Stimulated activated CD4-positive, alpha-beta T cell treated with anti-CD3 and anti-CD28 coated beads, TNF-alpha, amount 100 ng/mL, for 1 hour (primary cell): ENCODE results near the gene KRTAP5-3.
A peak's percentile ranks its signal among the peaks of the same experiment; 100 is the strongest.
"Not testable (repeated sequence)": the region's sequence is repeated elsewhere in the genome, so short reads cannot be mapped to it uniquely, and the experiment has no call there.

Experiments
- DNase-seq, 3 donors: peaks; one replicate each; pipeline ENCODE4 v3.0.0-alpha.2; 2020; ENCODE audit warnings: low read depth in 3 of 3, low spot score in 1 of 3

KRTAP5-3 gene

DNA sequence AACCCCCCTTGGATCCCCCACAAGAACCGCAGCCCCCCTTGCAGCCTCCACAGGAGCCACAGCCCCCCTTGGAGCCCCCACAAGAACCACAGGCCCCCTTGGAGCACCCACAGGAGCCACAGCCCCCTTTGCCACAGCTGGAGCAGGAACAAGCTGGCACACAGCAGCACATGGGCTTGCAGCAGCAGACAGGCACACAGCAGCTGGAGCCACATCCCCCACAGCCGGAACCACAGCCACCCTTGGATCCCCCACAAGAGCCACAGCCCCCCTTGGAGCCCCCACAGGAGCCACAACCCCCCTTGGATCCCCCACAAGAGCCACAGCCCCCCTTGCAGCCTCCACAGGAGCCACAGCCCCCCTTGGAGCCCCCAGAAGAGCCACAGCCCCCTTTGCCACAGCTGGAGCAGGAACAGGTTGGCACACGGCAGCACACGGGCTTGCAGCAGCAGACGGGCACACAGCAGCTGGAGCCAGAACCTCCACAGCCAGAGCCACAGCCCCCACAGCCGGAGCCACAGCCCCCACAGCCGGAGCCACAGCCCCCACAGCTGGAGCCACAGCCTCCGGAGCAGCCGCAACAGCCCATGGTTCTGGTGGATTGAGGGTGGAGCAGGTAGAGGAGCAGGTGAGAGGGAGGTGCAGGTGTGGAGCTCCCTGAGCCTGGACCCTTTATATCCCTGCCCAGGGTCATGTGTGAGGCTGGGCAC lies 23.4 kb downstream of the KRTAP5-3 start, which contains the start of gene KRTAP5-1:
KRTAP5-1 (minus strand) TSS at position 623 of the 710 bp plus-strand sequence; CDS start at position 589, 34 bp downstream.
- not testable (repeated sequence) for DNase-seq

- DNase-seq: not testable (repeated sequence)
Observed at GRCh38 chr11:1582909-1583308, 25.4 kb downstream of the KRTAP5-3 start.

DNA sequence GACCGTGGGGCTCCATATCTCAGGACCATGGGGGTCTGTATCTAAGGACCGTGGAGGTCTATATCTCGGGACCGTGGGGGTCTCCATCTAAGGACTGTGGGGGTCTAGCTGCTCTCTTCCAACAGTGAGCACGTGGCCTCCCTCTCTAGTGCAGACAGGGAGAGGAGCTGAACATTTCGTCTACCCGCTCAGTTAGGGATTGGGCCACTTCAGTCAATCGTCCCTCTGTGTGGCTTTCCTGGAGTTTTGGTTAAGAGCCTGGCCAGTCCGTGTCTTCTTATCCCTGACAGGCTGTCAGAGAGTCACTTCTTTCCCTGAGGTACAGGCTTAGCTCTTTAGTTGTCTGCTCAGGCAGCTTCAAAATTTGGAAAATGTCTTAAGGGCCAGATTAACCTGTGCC lies 26.3 kb downstream of the KRTAP5-3 start:
- no peak for DNase-seq

GRCh38 chr11:1576825-1577224 lies 31.4 kb downstream of the KRTAP5-3 start:
- DNase-seq: no peak

DNA sequence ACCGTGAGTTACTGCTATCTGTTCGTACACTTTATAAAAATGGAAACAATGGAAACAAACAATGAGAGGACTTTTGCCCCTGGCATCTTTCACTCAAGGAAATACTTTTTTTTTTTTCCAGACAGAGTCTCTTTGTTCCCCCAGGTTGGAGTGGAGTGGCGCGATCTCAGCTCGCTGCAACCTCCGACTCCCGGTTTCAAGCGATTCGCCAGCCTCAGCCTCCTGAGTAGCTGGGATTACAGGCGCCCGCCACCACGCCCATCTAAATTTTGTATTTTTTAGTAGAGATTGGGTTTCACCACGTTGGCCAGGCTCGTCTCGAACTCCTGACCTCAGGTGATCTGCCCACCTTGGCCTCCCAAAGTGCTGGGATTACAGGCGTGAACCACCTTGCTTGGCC lies 32.5 kb downstream of the KRTAP5-3 start:
- not testable (repeated sequence) for DNase-seq

GRCh38 chr11:1574933-1575242 lies 33.4 kb downstream of the KRTAP5-3 start:
- no peak for DNase-seq

DNA sequence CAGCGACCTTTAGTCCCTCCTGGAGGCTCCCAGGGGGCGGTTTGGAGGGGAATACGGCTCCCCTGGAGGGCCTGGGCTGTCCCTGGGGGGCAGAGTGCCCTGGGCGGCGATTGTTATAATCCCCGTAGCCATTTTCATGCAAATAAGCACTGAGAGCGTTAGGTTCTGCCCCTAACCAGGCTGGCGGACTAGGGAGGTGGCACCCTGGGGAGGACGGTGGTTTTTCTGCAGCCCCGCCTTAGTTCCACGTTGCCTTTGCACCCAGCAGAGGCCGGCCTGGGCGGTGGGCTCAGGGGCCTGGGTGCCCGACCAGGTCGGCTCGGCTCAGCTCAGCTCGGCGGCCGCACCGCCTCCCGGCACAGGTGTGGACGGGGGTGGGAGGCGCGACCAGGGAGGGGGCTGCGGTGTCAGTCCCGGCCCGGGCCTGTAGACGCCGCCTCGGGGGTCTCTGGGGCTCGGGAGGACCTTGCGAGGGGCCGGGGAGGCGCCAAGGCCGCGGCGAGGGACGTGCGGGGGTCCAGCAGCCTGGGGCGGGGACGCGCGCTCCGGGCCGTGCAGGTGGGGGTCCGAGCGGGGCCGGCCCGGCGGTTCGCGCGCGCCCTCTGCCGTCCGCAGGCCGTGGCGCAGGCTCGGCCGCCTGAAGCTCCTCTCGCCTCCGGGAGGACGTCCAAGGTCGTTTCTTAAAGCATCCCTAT lies 33.9 kb downstream of the KRTAP5-3 start:
- peak in 1 of 3 donors; percentile 57 for DNase-seq

DNA sequence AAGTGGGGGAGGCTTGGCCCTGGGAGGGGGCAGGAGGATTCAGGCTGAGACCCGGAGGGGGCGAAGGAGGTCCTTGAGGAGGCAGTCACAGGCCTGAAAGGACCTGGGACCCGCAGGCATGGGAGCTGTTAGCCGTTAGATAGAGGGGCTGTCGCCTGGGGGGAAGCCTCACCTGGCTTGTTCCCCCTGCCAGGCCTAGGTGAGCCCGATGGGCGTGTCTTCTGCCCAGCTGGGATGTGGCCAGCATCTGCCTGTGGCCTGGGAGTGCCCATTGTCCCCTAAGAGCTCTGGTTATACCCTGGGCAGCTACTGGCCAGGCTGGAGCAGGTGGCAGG lies 34.4 kb downstream of the KRTAP5-3 start:
- DNase-seq: no peak

DNA sequence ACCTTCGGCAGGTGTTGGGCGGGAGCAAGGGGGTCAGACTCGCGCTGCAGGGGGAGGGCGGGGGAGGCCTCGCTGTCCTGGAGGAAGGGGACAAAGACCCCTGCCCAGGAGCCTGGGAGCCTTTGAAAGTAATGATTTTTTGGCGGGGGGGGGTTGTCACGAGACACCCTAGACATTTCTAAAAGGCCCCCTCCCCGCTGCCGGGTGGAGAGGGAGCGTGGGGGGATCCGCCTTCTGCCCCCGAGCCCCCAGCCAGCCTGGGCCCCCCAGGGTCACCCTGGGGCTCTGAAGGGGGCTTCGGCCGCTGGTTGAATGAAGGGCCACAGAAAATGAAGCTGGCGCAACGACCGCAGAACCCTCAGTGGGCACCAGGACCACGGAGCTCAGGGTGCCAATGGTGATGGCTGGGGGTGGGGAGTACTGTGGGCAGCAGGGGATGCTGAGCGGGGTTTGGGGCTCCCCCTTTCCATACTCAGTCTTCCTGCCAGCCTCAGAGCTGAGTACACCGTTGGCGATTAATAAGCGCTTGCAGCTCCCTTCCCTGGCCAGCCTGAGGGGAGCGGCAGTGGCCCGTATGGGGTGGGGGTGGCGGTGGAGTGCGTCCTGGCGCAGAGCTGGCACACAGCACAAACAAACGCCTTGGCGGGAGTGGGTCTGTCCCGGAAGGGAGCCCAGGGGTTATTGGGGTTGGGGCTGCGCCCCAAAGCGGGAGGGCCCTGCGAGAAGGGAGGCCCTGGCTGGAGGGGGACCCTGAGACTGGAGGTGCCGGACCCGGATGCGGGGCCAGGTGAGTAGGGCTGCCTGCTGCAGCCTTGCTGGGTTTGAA lies 35.0 kb downstream of the KRTAP5-3 start:
- no peak for DNase-seq

DNA sequence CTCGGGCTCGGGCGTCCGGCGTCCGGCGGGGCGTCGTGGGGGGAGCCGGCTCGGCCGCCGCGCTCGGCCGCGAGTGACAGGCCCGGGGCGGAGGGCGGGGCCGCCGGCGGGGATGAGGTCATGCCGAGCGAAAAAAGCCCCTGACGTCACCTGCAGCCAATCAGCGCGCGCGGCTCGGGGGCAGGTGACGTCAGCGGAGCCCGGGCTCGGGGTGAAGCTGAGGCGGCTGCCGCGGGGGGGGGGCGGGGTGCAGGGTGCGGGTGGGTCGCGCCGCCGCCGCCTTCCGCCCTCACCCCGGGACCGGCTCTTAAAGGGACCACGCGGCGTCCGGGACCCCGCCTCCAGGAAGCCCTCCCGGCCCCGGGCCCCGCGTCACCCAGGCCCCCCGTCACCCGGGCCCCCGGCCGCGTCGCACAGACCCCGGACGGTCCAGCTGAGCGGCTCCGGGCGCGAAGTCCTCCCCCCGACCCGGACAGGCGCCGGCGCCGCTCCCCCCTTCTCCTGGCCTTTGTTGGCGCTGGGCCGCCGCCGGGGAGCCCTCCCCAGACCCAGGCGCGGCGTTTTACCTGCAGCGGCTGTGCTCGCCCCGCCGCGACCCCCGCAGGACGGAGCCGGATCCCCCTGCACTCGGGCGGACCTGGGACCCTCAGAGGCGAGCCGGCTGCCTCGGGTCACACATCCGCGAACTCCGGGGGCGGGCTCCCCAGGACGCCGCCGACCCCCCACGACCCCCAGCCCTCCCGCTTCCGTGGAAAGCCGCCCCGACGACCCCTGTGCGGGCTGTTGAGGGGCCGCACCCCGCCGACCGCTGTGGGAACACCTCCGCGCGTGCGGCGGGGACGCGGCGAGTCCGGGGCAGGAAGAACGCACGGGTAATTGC lies 35.8 kb downstream of the KRTAP5-3 start, which contains the start of gene DUSP8:
DUSP8 (minus strand) TSS at position 75 of the 880 bp plus-strand sequence. CDS start 6,445 bp downstream, outside the sequence.
- peak; percentile 86 to 94 (median 89) for DNase-seq

DNA sequence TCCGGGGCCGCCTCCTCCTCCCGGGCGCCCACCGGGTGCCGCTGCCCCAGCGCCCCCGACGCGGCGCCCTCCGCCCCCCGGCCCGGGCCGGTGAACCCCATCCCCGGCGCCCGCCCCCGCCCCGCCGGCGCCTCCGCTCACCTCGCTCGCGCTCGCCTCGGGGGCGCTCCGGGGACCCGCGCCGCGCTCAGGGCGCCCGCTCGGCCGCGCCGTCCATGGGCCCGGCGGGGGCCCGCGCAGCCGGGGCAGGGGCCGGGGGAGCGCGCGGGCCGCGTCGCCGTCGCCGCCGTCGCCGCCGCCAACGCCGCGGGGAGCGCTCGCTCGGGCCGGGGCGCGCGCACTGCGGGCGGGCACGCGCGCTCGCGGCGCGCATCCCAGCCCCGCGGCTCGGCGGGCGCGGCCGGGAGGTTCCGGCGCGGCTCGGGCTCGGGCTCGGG lies 36.5 kb downstream of the KRTAP5-3 start:
- no peak for DNase-seq

DNA sequence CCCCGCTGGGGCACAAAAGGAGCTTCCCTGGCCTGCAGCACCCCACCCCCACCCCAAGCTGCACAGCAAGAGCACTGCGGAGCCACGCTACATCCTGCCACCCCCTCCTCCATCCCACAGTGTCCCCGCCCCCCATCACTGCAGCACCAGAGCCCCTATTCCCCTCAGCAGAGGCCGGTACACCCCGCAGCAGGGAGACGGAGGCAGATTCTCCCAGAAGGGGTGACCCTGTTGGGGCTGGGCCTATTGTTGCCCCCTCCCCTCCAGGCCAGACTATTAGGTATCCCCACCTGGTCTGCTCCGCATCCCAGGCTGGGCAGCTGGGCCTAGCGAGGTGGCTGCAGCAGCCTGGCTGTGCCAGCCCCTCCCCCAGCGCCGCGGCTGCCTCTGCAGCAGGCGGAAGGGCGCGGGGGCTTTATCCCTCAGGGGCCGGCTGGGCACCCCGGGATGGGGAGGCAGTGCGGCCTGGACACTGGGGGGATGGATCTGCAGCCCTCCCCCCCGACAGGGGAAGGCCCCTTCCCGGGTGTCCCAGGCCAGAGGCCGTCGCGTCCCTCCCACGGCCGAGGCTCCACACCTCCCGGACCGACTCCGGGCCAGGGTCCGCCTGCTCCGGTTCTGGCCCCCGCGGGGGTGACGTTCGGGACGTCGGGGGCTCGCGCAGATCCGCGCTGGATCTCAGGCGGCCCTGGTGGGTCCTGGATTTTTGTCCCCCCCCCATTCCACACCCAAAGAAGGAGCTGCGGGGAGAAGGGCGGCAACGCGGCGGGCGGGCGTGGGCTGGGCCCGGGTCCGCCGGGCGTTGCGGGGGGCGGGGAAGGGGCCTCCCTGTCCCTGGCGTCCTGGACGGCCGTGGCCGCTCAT lies 37.1 kb downstream of the KRTAP5-3 start:
- DNase-seq: no peak

DNA sequence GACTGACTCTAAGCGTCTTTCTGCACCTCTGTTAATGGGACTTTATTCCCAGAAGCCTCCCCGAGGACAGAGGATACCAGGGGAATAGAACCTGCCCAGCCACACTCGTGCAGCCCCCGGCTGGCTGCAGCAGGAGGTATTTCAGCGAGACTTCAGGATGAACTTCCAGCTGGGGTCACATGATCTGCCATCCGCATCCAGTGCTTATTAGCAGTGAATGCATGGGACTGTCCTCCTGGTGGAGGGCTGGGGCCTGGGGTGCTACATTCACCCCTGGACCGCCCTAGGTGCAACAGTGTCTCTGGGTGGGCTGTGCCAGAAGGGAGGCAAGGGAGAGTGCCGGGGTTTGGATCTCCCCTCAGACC lies 37.8 kb downstream of the KRTAP5-3 start:
- no peak for DNase-seq

DNA sequence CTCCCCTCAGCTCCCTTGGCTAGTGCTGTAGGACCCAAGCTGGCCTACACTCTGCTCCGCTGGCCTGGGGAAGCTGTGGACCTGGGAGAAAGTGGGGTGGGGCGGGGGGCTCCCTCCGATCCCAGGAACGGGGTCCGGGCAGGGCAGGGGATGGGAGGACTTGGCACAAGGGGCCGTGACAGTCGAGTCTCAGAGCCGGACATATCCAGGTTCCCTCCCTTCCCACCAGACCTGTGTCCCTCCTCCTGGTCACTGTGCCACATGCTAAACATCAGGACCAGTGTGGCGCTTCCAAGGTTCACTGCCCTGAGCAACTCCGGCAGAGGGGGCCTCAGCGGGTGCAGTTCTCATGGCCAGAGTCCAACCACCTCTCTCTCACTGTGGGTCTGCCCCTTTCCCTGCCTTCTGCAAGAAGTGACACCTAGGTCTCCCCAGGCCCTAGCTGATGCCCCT lies 38.2 kb downstream of the KRTAP5-3 start:
- no peak for DNase-seq

DNA sequence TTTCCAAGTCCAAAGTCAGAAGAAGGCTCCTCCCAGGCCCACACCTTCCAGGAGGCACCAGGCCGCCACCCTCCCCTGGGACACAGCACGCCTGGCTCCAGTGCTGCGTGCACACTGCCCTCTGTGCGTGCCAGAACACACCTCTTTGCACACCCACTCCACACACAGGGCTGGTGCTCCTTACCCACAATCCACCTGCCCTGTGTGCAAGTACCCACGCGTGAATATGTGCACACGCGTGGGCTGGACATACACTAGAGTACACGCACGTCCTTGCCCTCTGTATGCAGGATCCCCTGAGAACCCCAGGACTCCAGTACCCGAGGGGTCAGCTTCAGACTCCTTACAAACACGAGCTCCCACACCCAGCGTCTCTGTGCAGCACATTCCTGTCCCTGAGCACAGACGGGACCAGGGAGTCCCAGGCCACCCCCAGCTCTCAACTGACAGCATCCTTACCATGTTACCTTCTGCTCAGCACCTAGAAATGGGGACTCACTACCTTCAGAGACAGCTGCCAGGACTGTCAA lies 38.9 kb downstream of the KRTAP5-3 start:
- no peak for DNase-seq

- no peak for DNase-seq
Observed at GRCh38 chr11:1568441-1568911, 39.8 kb downstream of the KRTAP5-3 start.

DNA sequence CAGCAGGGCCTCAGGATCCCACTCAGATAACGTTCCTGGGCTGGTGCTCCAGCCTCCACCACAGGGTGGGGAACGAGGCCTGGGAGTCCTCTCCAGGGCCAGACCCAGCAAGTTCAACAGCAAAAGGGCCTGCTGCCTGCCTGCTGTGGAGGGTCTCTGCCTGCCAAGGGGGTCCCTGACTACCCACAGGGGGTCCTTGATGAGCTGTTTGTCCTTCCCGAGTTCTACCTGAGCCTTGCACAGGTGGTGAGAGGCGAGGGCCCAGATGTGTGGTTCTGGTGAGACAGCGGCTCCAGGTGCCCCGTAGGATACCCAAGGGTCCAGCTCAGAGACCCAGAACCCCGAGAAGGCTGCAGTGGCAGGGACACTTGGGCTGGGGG lies 40.6 kb downstream of the KRTAP5-3 start:
- DNase-seq: no peak

DNA sequence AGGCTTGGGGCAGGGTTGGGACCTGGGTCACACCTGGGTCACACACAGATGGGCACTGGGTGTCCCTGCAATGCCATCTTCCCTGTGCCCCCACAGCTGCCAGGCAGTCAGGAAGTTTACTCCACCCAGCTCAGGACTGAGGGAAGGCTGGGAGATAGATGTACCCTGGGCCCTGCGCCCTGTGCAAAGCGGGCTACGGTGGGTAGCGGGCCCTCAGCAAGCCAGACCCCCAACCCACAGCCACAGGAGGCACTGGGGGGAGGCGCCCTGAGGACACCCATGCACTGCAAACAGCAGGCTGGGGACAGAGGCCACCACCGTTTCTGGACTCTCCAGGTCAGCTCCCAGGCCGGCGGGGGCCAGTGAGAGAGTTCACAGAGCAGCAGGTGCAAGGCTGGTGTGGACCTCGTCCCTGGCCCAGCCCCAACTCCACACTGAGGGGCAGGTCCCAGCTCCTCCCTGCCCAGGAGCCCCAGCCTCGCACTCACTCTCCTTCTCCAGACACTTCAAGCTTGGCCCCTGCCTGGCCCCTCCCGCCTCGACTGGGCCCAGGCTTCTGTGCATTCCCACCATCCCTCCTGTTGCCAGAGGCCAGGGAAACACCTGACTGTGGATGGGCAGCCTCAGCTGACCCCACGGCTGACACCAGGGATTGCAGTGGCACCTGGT lies 41.1 kb downstream of the KRTAP5-3 start:
- DNase-seq: no peak
